A673 (cell line): ENCODE results near the gene POMGNT2.

Experiments
- EZH2 ChIP-seq: fragments of 200-600 bp; sonication (generic); IDR thresholded peaks from 2 replicates; pipeline ENCODE4 v1.6.1; 2017; ENCODE audit warnings: borderline replicate concordance, low read depth, mild to moderate bottlenecking, mixed read lengths, antibody characterized with exemption, low read length; ENCODE audit not compliant: poor library complexity, severe bottlenecking
- TF ChIP-seq, protein P1 (sequence below): fragments of 300-800, 200-600 bp; sonication (generic); conservative IDR thresholded peaks from 2 replicates; pipeline ENCODE4 v1.5.1; 2017; ENCODE audit warnings: low read depth, mild to moderate bottlenecking, antibody characterized with exemption, low read length, moderate library complexity, mixed read lengths

GRCh38 chr3:43031485-43031884 is 74.4 kb downstream of the POMGNT2 start:
- TF ChIP-seq, protein P1, sequence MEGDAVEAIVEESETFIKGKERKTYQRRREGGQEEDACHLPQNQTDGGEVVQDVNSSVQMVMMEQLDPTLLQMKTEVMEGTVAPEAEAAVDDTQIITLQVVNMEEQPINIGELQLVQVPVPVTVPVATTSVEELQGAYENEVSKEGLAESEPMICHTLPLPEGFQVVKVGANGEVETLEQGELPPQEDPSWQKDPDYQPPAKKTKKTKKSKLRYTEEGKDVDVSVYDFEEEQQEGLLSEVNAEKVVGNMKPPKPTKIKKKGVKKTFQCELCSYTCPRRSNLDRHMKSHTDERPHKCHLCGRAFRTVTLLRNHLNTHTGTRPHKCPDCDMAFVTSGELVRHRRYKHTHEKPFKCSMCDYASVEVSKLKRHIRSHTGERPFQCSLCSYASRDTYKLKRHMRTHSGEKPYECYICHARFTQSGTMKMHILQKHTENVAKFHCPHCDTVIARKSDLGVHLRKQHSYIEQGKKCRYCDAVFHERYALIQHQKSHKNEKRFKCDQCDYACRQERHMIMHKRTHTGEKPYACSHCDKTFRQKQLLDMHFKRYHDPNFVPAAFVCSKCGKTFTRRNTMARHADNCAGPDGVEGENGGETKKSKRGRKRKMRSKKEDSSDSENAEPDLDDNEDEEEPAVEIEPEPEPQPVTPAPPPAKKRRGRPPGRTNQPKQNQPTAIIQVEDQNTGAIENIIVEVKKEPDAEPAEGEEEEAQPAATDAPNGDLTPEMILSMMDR = no peak
- no peak for TF ChIP-seq EZH2
